Trophoblast cell (in vitro differentiated cells and primary cell): ENCODE measurements around the gene SUMF2.

Source experiments
- DNase-seq, 2 donors: peaks; one replicate each; pipeline ENCODE4 v3.0.0-alpha.2; 2016
- H2AFZ ChIP-seq: 2 replicates; pipeline ENCODE4 v1.6.1; 2013; ENCODE audit warnings: low read length, moderate library complexity, mild to moderate bottlenecking; ENCODE audit not compliant: insufficient read depth, poor library complexity
- H2AK5ac ChIP-seq: 2 replicates; pipeline ENCODE4 v1.6.1; 2013; ENCODE audit warnings: mild to moderate bottlenecking, low read length
- H2BK120ac ChIP-seq: 2 replicates; pipeline ENCODE4 v1.6.1; 2013; ENCODE audit warnings: low read length, mild to moderate bottlenecking, moderate library complexity; ENCODE audit not compliant: insufficient read depth, poor library complexity
- H2BK12ac ChIP-seq: 2 replicates; pipeline ENCODE4 v1.6.1; 2013; ENCODE audit warnings: mild to moderate bottlenecking, low read length, moderate library complexity
- H2BK5ac ChIP-seq: 2 replicates; pipeline ENCODE4 v1.6.1; 2013; ENCODE audit warnings: low read length, low read depth, moderate library complexity, mild to moderate bottlenecking; ENCODE audit not compliant: poor library complexity
- H3K14ac ChIP-seq: 2 replicates; pipeline ENCODE4 v1.6.1; 2013; ENCODE audit warnings: mild to moderate bottlenecking, low read length
- H3K18ac ChIP-seq: 2 replicates; pipeline ENCODE4 v1.6.1; 2013; ENCODE audit warnings: mild to moderate bottlenecking, low read length
- H3K23ac ChIP-seq: 2 replicates; pipeline ENCODE4 v1.6.1; 2013; ENCODE audit warnings: low read length
- H3K27ac ChIP-seq: 2 replicates; pipeline ENCODE4 v1.5.1; 2013; ENCODE audit warnings: low read depth, mild to moderate bottlenecking, inconsistent platforms, low read length, moderate library complexity
- H3K27me3 ChIP-seq: 2 replicates; pipeline ENCODE4 v1.6.1; 2013; ENCODE audit warnings: inconsistent platforms, mild to moderate bottlenecking, low read length, moderate library complexity; ENCODE audit not compliant: insufficient read depth
- H3K36me3 ChIP-seq, 2 experiments: 1 replicate in 1 of 2; 2 replicates in 1 of 2; pipeline ENCODE4 v1.6.1; 2013; ENCODE audit warnings: low read length in 2 of 2, mild to moderate bottlenecking in 2 of 2, moderate library complexity in 1 of 2; ENCODE audit not compliant: insufficient read depth in 2 of 2, control insufficient read depth in 1 of 2
- H3K4ac ChIP-seq: 2 replicates; pipeline ENCODE4 v1.6.1; 2013; ENCODE audit warnings: low read depth, mild to moderate bottlenecking, low read length, moderate library complexity
- H3K4me1 ChIP-seq, 2 experiments: 1 replicate in 1 of 2; 2 replicates in 1 of 2; pipeline ENCODE4 v1.6.1; 2013; ENCODE audit warnings: low read length in 2 of 2, mild to moderate bottlenecking in 2 of 2, moderate library complexity in 1 of 2; ENCODE audit not compliant: insufficient read depth in 2 of 2, control insufficient read depth in 1 of 2
- H3K4me2 ChIP-seq: 2 replicates; pipeline ENCODE4 v1.6.1; 2013; ENCODE audit warnings: inconsistent platforms, mild to moderate bottlenecking, low read length, moderate library complexity
- H3K4me3 ChIP-seq: 2 replicates; pipeline ENCODE4 v1.5.1; 2013; ENCODE audit warnings: mild to moderate bottlenecking, low read depth, low read length, inconsistent platforms
- H3K79me1 ChIP-seq: one replicate; pipeline ENCODE4 v1.6.1; 2013; ENCODE audit warnings: low read length
- H3K79me2 ChIP-seq: 2 replicates; pipeline ENCODE4 v1.6.1; 2013; ENCODE audit warnings: low read length, mild to moderate bottlenecking; ENCODE audit not compliant: control insufficient read depth, insufficient read depth, poor library complexity
- H3K9ac ChIP-seq: 2 replicates; pipeline ENCODE4 v1.6.1; 2013; ENCODE audit warnings: mild to moderate bottlenecking, low read length
- H3K9me3 ChIP-seq: 2 replicates; pipeline ENCODE4 v1.6.1; 2013; ENCODE audit warnings: low read depth, mild to moderate bottlenecking, control low read depth, inconsistent platforms, low read length; ENCODE audit not compliant: insufficient read depth
- H4K12ac ChIP-seq: 2 replicates; pipeline ENCODE4 v1.6.1; 2013; ENCODE audit warnings: low read depth, mild to moderate bottlenecking, low read length, moderate library complexity
- H4K8ac ChIP-seq: 2 replicates; pipeline ENCODE4 v1.6.1; 2013; ENCODE audit warnings: low read depth, mild to moderate bottlenecking, low read length, moderate library complexity
- H4K91ac ChIP-seq: one replicate; pipeline ENCODE4 v1.6.1; 2013; ENCODE audit warnings: low read depth, mild to moderate bottlenecking, low read length, moderate library complexity
- WGBS: extraction: QIAGEN DNeasy Blood & Tissue Kit; methylation state at CpG from one replicate; pipeline ENCODE4 v1.1.7; 2013; ENCODE audit warnings: missing lambda C conversion rate; ENCODE audit not compliant: insufficient read length, insufficient coverage; ENCODE audit errors: extremely low coverage; 5-methylcytosine and 5-hydroxymethylcytosine counted together

Gene SUMF2

DNA sequence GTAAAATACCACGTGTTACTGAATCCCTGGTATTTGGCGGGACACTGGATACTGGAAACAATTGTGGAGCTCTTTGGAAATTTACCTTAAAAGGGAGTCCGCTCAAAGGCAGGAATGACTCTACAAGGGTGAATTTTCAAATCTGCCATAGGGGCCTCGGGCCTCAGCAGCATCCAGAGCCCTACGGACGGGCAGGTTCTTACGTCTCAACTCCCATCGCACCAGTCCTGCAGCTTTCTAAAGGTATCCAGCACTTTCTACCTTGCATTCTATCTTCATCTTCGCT, 13.1 kb upstream of the SUMF2 start:
- H3K23ac ChIP-seq: no peak overlapping the region

DNA sequence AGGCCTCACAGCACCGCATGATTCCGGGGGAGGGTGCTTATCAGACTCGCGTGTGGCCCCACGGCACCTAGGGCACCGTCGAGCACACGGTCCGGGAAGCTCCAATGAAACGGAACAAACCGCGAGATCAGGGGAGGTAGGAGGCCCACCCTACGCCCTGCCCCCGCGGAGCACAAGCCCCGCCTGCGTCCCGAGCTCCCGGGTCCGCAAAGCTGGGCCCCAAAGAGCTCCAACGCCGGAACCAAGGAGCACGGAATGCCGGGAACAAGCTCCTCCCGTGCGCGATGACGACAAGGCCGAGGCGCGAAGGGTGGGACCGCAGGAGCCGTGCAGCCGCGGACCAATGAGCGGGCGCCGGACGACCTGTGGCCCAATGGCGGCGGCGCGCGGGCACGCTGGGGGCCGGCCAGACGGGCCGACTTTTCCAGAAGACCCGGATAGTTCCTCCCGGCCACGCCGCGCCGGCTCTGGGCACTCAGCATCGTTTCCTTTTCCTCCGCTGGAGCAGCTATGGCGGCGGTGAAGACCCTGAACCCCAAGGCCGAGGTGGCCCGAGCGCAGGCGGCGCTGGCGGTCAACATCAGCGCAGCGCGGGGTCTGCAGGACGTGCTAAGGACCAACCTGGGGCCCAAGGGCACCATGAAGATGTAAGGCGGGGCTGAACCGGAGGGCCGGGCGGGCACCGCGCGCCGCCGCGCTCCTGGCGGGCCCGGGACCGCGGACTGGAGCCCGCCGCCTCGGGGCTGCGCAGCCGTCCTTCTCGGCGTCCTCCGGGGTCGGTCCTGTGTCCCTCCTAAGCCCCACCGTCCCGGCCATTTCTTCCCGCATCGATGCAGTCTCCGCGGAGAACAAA, 12.5 kb upstream of the SUMF2 start, which contains the start of the genes CCT6A and PSPH:
CCT6A (plus strand) TSS at position 427 of the 853 bp plus-strand sequence; CDS start at position 511, 84 bp downstream.
PSPH (minus strand) TSS at position 106 of the 853 bp plus-strand sequence. CDS start 30,232 bp downstream, outside the sequence.
- Histone ChIP-seq H4K91ac (peak within 1 kb of the TSS; percentile 97), H2AK5ac (peak within 1 kb of the TSS; percentile 86), H2BK5ac (peak within 1 kb of the TSS; percentile 89), H2BK120ac (peak within 1 kb of the TSS; percentile 75), H3K18ac (peak within 1 kb of the TSS; percentile 97), H3K4me1 (peaks cover 7 to 8% of the 10 kb centered on the region in 2 experiments), H3K4me2 (peak within 1 kb of the TSS; percentile 75), H3K9ac (peak within 1 kb of the TSS; percentile 96), H3K27me3 (no peaks in the 10 kb centered on the region), H3K27ac (peak within 1 kb of the TSS; percentile 93), H4K12ac (peak within 1 kb of the TSS; percentile 99), H2AFZ (peak within 1 kb of the TSS; percentile 84), H3K9me3 (no peaks in the 10 kb centered on the region), H2BK12ac (peak within 1 kb of the TSS; percentile 77), H4K8ac (peak within 1 kb of the TSS; percentile 97), H3K23ac (no peak within 1 kb of the TSS), H3K4ac (peak within 1 kb of the TSS; percentile 98), H3K4me3 (peak within 1 kb of the TSS; percentile 97), H3K36me3 (peaks cover 12 to 17% of the 10 kb centered on the region in 2 experiments), H3K79me2 (peaks cover 23% of the 10 kb centered on the region), H3K79me1 (peaks cover 11% of the 10 kb centered on the region), H3K14ac (peak within 1 kb of the TSS; percentile 98)
- peak; percentile 98 to 99 for DNase-seq
- WGBS: no CpG with 5 or more reads among the region's 97 CpGs

More for the DNA sequence above, 13.1 kb upstream of the SUMF2 start:
- Histone ChIP-seq H3K9ac (peak overlapping the region; percentile 96), H2BK120ac (peak overlapping the region; percentile 52), H3K79me1 (peaks cover 11% of the 10 kb centered on the region), H3K18ac (peak overlapping the region; percentile 72), H3K9me3 (no peaks in the 10 kb centered on the region), H4K8ac (peak overlapping the region; percentile 97), H3K4ac (peak overlapping the region; percentile 71), H3K79me2 (peaks cover 23% of the 10 kb centered on the region), H3K14ac (peak overlapping the region; percentile 76), H2AFZ (peak overlapping the region; percentile 84), H4K12ac (peak overlapping the region; percentile 89), H3K27ac (peak overlapping the region; percentile 88), H2BK12ac (no peak overlapping the region), H3K4me2 (peak overlapping the region; percentile 67), H3K27me3 (no peaks in the 10 kb centered on the region), H3K4me1 (peaks cover 7 to 8% of the 10 kb centered on the region in 2 experiments), H2BK5ac (peak overlapping the region; percentile 88), H4K91ac (peak overlapping the region; percentile 94), H3K4me3 (peak overlapping the region; percentile 84), H3K36me3 (peaks cover 7 to 11% of the 10 kb centered on the region in 2 experiments), H2AK5ac (peak overlapping the region; percentile 86)
- WGBS: no CpG with 5 or more reads among the region's 9 CpGs
- DNase-seq: peak in 1 of 2 donors; percentile 46

DNA sequence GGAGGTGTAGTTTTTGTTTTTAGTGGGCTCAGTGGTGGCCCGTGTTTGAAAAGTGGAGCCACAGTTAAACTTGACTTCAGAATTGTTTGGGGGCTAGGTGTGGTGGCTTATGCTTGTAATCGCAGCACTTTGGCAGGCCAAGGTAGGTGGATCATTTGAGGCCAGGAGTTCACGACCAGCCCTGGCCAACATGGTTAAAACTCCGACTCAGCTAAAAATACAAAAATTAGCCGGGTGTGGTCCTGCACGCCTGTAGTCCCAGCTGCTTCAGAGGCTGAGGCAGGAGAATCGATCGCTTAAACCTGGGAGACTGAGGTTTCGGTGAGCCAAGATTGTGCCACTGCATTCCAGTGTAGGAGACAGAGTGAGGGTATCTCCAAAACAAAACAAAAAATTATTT, 10.7 kb upstream of the SUMF2 start:
- Histone ChIP-seq H3K4me3 (no peak overlapping the region), H3K14ac (no peak overlapping the region), H3K9ac (peak overlapping the region; percentile 48), H3K79me2 (peaks cover 23% of the 10 kb centered on the region), H3K4ac (peak overlapping the region; percentile 81), H4K8ac (peak overlapping the region; percentile 7), H3K4me1 (peaks cover 7 to 8% of the 10 kb centered on the region in 2 experiments), H4K91ac (no peak overlapping the region), H3K18ac (no peak overlapping the region), H2AFZ (no peak overlapping the region), H3K79me1 (peaks cover 11% of the 10 kb centered on the region), H3K27ac (no peak overlapping the region), H3K27me3 (no peaks in the 10 kb centered on the region), H3K4me2 (no peak overlapping the region), H2AK5ac (no peak overlapping the region), H2BK12ac (no peak overlapping the region), H3K23ac (no peak overlapping the region), H3K9me3 (no peaks in the 10 kb centered on the region), H3K36me3 (peaks cover 19 to 28% of the 10 kb centered on the region in 2 experiments), H4K12ac (peak overlapping the region; percentile 26), H2BK120ac (no peak overlapping the region), H2BK5ac (no peak overlapping the region)
- WGBS: no CpG with 5 or more reads among the region's 9 CpGs
- no peak for DNase-seq

DNA sequence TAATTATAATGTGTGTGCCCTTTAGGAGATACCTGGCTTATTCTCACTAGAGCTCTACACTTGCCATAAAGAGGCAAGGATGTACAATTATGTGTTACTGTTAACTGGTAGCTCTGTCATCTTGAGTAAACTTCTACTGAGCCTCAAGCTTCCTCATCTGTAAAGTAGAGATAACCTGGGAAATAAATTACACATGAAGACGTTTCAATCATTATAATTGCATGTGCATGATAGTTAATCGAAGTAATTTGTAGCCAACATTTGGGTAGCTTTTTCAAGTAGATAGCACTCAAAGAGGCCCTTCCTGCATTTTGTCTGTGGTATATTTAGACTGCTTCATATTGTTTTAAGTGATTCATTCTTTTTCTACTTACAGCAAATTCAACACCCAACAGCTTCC, 10.1 kb upstream of the SUMF2 start:
- no peak overlapping the region for H2AK5ac ChIP-seq
- no peak overlapping the region for H3K18ac ChIP-seq
- H4K12ac ChIP-seq: no peak overlapping the region
- H2BK5ac ChIP-seq: no peak overlapping the region
- H2BK12ac ChIP-seq: no peak overlapping the region
- no peaks in the 10 kb centered on the region for H3K27me3 ChIP-seq
- no peak overlapping the region for H4K91ac ChIP-seq
- no peak overlapping the region for H2BK120ac ChIP-seq
- H4K8ac ChIP-seq: no peak overlapping the region
- no peak overlapping the region for H3K14ac ChIP-seq
- no peak overlapping the region for H3K4me3 ChIP-seq
- no peak overlapping the region for H3K23ac ChIP-seq
- H3K4me1 ChIP-seq: peaks cover 7 to 8% of the 10 kb centered on the region in 2 experiments
- H3K79me2 ChIP-seq: peaks cover 23% of the 10 kb centered on the region
- DNase-seq: no peak
- no peak overlapping the region for H3K4ac ChIP-seq
- H3K36me3 ChIP-seq: peaks cover 21 to 30% of the 10 kb centered on the region in 2 experiments
- peaks cover 11% of the 10 kb centered on the region for H3K79me1 ChIP-seq
- H3K4me2 ChIP-seq: no peak overlapping the region
- no peak overlapping the region for H3K9ac ChIP-seq
- H3K9me3 ChIP-seq: no peaks in the 10 kb centered on the region
- no peak overlapping the region for H2AFZ ChIP-seq
- no CpG with 5 or more reads among the region's 2 CpGs for WGBS
- no peak overlapping the region for H3K27ac ChIP-seq
